ENCODE data around the gene VENTX. TPM values are rescaled to one million over a fixed set of nuclear protein-coding genes. Genes with fewer than 3 reads are reported as not detected.

Gene VENTX
- total and polyA plus RNA-seq, 2 donors (not counting 3 experiments of a cell fraction or from before 2014, with no cell fraction given), result not detected

DNA sequence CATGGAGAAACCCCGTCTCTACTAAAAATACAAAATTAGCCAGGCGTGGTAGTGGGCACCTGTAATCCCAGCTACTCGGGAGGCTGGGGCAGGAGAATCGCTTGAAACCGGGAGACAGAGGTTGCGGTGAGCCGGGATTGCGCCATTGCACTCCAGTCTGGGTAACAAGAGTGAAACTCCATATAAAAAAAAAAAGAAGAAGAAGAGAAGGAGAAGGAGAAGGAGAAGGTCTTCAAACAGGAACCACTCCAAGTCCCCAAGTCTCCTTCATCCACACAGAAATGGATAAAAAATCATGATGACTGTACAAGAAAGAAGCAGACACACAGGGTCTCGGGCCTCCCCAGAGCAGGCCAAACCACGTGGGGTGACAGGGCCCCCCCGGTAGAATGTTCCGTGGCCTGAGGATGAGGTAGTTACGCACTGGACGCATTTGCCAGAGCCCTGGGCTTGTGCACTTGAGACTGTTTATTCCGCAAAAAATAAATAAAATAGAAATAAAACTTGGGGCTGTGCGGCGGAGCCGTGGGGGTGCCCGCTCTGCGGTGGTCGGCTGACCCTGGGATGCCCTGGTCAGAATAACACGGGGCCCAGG lies 15.8 kb downstream of the VENTX start:
- Histone ChIP-seq H3K79me2 (ENCODE audit: control insufficient read depth, insufficient read depth, low read length) (no peaks in the 10 kb centered on the region), H3K4me3 (replicated peaks in 1 of 3; ENCODE audit: insufficient read depth in 1 of 3, low read depth in 1 of 3, low read length in 3 of 3) (no peak overlapping the region), H3K9me3 (replicated peaks; ENCODE audit: control insufficient read depth, insufficient read depth, low read length) (no peaks in the 10 kb centered on the region), H3K4me2 (ENCODE audit: insufficient read depth, low read length) (no peak overlapping the region), H2AFZ (ENCODE audit: low read depth, low read length) (no peak overlapping the region), H4K20me1 (replicated peaks; ENCODE audit: control insufficient read depth, extremely low read depth, insufficient read depth, low read length) (no peaks in the 10 kb centered on the region), H3K9me1 (replicated peaks; ENCODE audit: control insufficient read depth, extremely low read depth, insufficient read depth, low read length) (no peaks in the 10 kb centered on the region), H3K4me1 (ENCODE audit: control insufficient read depth, extremely low read depth, insufficient read depth, low read length) (peaks cover 14% of the 10 kb centered on the region), H3K9ac (replicated peaks; ENCODE audit: extremely low read depth, insufficient read depth, low read length) (no peak overlapping the region), H3K27me3 (ENCODE audit: control insufficient read depth in 2 of 2, insufficient read depth in 2 of 2, low read length in 2 of 2) (no peaks in the 10 kb centered on the region), H3K36me3 (ENCODE audit: control insufficient read depth in 2 of 2, extremely low read depth in 1 of 2, insufficient read depth in 2 of 2, low read length in 2 of 2) (no peaks in the 10 kb centered on the region), H3K27ac (ENCODE audit: insufficient read depth, low read depth, low read length) (no peak overlapping the region)
- CTCF ChIA-PET, result no interaction called here
- TF ChIP-seq POLR2A (IDR thresholded peaks at IDR 0.05; ENCODE audit: low read depth, low read length), result no peak
- TF ChIP-seq, protein P1, sequence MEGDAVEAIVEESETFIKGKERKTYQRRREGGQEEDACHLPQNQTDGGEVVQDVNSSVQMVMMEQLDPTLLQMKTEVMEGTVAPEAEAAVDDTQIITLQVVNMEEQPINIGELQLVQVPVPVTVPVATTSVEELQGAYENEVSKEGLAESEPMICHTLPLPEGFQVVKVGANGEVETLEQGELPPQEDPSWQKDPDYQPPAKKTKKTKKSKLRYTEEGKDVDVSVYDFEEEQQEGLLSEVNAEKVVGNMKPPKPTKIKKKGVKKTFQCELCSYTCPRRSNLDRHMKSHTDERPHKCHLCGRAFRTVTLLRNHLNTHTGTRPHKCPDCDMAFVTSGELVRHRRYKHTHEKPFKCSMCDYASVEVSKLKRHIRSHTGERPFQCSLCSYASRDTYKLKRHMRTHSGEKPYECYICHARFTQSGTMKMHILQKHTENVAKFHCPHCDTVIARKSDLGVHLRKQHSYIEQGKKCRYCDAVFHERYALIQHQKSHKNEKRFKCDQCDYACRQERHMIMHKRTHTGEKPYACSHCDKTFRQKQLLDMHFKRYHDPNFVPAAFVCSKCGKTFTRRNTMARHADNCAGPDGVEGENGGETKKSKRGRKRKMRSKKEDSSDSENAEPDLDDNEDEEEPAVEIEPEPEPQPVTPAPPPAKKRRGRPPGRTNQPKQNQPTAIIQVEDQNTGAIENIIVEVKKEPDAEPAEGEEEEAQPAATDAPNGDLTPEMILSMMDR (IDR thresholded peaks at IDR 0.05; ENCODE audit: extremely low read depth in 1 of 2, insufficient read depth in 1 of 2, low read depth in 1 of 2, low read length in 2 of 2), result no peak
- no peak for TF ChIP-seq EZH2 (IDR thresholded peaks at IDR 0.05; ENCODE audit: borderline replicate concordance, low read depth, low read length, severe bottlenecking)
- no peak for TF ChIP-seq FOS (IDR thresholded peaks at IDR 0.05; ENCODE audit: borderline replicate concordance, insufficient read depth, low read length)
- no peak for TF ChIP-seq MYC (IDR thresholded peaks at IDR 0.05; ENCODE audit: low read depth, low read length)
- TF ChIP-seq, protein P2, sequence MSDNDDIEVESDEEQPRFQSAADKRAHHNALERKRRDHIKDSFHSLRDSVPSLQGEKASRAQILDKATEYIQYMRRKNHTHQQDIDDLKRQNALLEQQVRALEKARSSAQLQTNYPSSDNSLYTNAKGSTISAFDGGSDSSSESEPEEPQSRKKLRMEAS (IDR thresholded peaks at IDR 0.05; ENCODE audit: insufficient read depth, insufficient read length), result no peak
- TF ChIP-seq JUN (IDR thresholded peaks at IDR 0.05; ENCODE audit: borderline replicate concordance, insufficient read depth, insufficient read length, low read depth), result no peak
- no peak for TF ChIP-seq GATA2 (IDR thresholded peaks at IDR 0.05; ENCODE audit: insufficient read depth, insufficient read length, low read depth, low read length)
- no peak for TF ChIP-seq POLR2AphosphoS5 (IDR thresholded peaks at IDR 0.05; ENCODE audit: insufficient read depth, low read depth, low read length)
- no TSS peak for BruUV-seq (replicated peaks)
- no peak for FAIRE-seq
- POLR2A ChIA-PET, result no interaction called here
- intact Hi-C loops (cut with micrococcal nuclease) (no loop called here), dilution Hi-C loops (cut with MboI; ENCODE audit: extremely low pct_ligation_motif_present, low sequenced_read_pairs) (no loop called here)
- DNase-seq (ENCODE audit: low read depth, low spot score), result no peak

Data from endothelial cell of umbilical vein (primary cell).